HL-60 (cell line): ENCODE measurements around the gene DOK7.

Source experiments
- CTCF ChIP-seq: IDR thresholded peaks from one replicate; pipeline ENCODE4 v1.5.1; 2011; ENCODE audit warnings: low read length, control low read depth, inconsistent platforms; ENCODE audit not compliant: insufficient read depth
- GABPA ChIP-seq: IDR thresholded peaks from 2 replicates; pipeline ENCODE4 v1.6.1; 2012; ENCODE audit warnings: low read depth

DNA sequence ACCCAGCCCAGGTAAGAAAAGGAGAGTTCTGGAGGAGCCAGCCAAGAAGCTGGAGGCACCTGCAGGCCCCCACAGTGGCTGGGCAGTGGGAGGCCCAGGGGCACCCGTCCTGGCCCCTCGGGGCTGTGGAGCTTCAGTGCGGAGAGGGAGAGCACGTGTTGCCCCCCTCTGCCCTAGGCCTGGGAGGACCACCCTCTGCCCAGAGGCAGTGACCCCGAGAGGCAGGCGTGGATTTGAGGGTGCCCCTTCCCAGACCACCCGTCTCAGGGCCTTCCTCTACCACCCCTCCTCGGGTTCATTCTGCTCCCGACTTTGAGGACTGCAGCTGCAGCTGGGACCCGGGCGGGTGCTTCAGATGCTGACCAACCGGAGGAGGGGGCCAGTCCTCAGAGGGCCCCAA is 33.5 kb upstream of the DOK7 start:
- TF ChIP-seq CTCF (no peak), GABPA (no peak)
